NCI-H1694 treated with DMSO at 0.1 percent for 48 hours (cell line): Measurements from ENCODE around the gene BPIFB4.
"Not testable (repeated sequence)": the region's sequence is repeated elsewhere in the genome, so short reads cannot be mapped to it uniquely, and the experiment has no call there.

ENCODE experiments used
- DNase-seq: peaks from one replicate; lab custom pipeline; 2025; lab: John Stamatoyannopoulos, UW

BPIFB4 gene

DNA sequence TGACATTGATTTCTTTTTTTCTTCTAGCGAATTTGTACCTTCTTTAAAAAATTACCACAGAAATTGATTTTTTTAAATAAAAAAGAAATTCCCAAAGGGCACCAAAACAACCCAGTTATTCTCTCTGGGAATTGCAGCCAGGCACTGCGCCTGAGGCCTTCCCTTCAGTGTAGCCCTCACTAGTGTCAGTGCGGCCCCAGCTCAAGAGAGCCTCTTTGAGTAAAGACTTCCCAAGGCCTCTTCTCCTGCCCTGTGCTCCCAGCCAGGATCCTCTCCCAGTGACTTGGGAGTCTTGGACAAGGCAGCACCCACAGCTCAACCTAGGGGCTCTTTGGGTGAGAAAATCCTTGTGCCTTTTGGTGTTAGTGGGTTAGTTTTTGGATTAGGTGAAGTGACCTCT lies 41.5 kb downstream of the BPIFB4 start:
- DNase-seq = no peak

DNA sequence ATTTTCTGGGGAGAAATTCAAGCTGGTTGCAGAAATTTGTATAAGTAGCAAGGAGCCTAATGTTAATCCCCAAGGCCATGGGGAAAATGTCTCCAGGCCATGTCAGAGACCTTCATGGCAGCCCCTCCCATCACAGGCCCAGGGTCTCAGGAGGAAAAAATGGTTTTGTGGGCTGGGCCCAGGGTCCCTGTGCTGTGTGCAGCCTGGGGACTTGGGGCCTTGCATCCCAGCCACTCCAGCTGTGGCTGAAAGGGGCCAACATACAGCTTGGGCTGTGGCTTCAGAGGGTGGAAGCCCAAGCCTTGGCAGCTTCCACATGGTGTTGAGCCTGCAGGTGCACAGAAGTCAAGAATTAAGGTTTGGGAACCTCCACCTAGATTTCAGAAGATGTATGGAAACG lies 42.9 kb downstream of the BPIFB4 start:
- DNase-seq = not testable (repeated sequence)

DNA sequence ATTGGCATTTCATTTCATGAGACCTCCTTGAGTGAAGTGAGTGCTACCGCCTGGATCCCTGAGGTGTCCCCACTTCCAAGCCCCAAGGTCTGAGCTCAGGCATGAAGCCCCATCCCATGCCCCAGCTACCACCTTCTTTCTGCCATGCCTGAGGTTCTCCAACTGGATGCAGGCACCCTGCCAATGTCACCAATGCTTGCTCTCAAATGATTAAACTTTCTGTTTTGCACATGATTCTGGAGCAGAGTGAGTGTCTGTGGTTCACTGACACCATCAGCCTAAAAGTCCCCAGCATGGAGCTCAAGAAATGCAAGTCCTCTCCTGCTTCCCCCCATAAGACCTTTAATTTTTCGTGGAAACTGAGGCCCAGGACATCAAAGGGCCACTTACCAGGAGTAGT lies 44.8 kb downstream of the BPIFB4 start:
- no peak for DNase-seq

DNA sequence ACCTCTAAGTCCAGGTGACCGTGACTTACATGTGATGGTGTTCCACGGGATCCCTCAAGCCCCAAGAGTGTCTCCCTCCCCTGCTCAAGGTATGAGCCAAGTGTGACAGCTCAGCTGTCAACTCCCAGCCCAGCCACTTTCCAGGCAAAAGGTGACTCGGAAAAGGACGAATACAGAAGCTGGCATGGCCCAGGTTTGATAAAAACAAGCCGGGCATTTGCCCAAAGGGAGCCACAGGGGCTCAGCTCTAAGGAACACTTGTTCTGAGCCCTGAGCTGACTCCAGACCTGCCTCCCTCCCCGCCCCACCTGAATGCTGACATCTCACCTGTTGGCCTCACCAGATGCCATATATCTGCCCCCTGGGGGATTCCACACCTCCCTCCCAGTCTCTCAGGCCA lies 45.6 kb downstream of the BPIFB4 start:
- DNase-seq = no peak

DNA sequence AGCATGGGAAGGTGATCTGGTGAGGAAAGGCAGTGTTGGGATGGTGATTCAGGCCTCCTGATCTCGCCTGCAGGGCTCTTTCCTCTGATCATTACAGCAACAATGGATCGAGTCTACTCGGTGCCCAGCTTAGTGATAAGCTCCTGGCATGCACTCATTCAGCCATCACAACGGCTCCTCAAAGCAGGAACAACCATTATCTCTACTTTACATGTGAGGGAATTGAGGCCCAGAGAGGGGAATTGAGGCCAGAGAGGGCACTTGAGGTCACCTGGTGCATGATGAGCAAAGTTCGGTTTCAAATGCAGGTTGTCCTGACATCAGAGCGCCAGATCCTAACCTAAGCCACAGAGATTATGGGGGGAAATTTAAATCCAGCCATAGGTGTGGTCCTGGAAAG lies 46.5 kb downstream of the BPIFB4 start:
- no peak for DNase-seq

DNA sequence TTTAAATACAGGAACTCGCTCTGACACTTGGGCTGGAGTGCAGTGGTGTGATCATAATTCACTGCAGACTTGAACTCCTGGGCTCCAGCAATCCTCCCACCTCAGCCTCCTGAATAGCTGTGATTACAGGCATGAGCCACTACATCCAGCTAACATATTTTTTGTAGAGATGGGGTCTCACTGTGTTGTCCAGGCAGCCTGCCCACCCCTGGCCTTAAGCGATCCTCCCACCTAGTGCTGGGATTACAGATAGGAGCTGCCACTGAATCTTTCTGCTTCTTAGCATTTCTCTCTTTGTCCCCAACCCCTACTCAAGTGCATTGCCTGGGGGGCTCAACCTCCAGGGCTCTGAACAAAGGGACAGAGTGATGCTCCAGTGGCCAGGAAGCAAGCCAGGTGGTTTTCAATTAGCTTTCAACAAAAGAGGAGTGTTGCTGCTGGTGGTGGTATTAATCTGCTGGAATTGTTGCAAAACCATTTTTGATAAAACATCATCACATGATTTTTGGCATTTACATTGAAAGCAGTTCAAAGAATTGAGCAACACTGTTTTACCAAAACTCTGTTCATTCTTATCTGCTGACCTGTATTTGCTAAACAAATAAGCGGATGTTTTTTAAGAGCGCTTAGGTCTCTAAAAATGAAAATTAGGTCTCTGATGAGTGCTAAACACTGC lies 48.1 kb downstream of the BPIFB4 start:
- DNase-seq = no peak

DNA sequence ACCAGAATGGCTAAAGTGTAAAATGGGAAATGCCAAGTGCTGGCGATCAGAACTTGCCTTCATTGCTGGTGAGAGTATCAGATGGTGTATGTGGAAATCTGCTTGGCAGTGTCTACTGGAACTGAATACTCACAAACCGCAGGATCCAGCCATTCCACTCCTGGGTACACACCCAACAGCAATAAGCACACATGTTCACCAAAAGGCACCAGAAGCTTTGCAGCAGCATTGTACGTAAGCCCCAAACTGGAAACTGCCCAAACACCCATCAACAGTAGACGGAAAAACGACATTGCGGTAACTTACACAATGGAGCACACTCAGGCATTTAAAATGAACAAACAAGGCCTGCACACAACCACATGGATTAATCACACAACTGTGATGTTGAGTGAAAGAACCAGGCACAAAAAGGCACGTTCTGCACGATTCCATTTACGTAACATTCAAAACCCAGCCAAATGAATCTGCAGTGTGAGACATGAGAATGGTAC lies 51.2 kb downstream of the BPIFB4 start:
- DNase-seq = no peak

DNA sequence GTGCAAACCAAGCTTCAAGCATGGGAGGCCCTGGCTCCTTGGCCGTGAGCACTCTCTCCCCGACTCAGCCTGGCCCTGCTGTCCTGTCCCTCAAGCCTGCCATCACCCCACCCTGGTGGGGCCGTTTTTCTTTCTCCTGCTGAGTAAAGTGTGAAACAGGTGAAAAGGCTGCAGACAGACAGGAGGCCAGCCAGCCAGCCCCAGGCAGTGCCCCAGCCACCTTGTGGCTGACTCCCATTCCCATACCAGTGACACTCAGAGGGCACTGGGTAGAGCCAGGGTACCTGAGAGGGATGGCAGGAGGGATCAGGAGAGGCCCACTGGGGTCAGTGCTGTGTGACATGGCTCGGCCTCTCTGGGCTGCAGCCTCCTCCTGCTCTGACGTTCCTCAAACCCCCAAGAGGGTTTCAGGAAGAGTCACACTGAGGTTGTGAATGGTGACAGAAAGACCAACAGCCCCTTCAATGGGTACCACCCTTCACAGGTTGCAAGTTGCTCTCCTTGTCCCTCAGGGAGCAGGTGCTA lies 52.6 kb downstream of the BPIFB4 start:
- no peak for DNase-seq

DNA sequence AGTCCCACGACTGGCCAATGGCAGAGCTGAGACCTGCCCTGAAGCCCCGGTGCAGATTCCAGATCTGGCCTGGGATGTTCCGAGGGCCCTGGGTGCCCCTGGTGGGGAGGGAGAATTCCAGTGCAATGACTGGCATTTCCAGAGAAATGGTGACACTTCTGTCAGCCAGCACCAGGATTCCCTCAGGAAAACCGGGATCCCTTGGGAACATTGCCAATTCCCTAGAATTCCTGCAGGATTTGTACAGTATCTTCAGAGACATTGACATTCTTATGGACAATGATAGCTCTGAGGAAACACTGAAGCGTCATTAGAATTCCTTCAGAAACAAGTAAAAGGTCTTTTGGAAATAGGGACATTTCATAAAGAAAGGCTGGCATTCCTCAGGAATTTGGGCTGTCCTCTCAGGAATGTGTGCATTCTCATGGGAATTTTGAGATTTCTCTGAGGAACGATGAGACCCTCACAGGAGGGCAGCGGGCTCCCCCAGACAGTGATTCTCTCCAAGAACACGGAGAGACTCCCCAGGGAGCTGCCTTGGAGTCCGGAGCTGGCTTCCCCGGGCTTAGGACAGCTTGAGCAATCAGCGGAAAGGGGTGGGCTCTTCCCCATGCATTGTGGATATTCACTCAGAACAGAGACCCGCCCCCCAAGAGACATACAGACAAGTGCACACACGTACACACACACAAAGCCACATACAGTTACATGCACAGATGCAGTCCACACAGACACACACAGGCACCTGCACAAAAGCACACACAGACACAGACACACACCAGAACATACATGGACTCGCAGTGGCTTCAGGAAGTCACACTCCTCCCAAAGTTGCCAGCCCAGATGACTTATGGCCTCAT lies 53.3 kb downstream of the BPIFB4 start:
- DNase-seq = no peak

DNA sequence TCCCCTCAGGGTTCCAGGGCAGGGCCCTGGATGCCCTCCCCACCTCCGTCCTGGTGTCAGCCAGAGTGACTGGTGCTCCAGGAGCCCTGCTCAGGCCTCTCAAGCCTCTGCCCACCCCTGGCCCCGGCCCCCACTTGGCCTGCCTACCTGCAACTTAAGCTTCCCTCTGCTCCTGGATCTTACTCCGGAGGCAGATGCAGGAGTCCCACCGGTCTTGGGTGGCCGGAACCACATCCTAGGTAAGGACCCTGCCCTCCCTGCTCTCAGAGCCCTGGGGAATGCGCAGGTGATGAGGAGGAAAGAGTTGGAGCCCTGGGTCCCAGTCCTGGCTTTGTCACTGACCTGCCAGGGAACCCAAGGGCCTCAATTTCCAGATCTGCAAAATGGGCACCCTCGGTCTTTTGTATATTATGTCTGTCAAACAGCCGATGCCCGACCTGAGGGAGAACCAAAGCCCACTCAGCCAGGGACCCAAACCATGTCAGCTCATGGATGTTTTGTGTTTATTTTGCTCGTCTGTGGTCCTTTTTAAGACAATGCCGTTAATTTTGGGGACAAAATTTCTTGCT lies 54.0 kb downstream of the BPIFB4 start:
- no peak for DNase-seq

DNA sequence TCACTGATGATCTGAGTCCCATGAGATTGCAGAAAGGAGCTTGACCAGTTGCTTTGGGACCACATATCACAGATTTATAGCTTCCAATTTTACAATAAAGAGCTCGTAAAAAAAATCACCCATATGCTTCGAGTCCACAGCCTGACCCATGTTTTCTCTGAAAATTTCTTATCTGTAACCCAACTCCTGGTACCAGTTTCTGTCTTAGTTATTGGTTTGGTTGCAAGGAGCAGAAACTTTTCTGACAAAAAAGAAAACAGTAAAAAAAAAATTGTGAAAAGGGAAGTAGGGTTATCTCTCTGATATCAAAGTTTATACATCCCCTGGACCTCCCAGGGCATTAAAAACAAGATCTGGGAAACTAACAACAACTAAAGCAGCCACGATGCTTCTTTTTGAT lies 57.8 kb downstream of the BPIFB4 start:
- DNase-seq = no peak

DNA sequence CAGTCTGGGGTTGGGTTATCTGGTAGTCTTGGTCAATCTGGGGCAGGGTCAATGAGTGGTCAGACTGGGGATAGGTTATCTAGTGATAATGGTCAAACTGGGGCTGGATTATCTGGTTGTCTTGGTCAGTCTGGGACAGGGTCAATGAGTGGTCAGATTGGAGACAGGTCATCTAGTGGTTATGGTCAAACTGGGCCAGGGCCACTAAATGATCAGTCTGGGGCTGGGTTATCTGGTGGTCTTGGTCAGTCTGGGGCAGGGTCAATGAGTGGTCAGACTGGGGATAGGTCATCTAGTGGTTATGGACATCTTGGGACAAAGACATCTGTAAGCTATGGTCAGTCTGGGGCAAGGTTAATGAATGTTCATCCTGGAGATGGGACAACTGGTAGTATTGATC lies 60.0 kb downstream of the BPIFB4 start:
- no peak for DNase-seq

DNA sequence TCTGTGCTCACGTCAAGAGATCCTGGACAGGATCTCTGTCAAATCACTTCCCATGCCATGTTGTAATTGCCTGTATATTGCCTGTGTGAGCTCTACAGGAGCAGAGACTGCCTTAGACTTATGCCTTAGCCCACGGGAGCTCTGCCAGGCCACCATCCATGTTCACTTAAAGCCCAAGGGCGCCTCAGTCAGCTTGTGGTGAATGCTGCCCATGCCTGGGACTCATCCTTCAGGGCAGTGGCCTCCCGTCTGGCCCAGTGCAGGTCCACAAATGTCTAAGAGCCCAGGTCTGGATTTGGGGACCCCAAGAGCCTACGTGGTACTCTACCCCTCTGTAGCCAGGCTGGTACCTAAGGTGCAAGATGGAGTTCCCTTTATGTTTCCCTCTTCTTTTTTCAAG lies 66.1 kb downstream of the BPIFB4 start:
- no peak for DNase-seq

DNA sequence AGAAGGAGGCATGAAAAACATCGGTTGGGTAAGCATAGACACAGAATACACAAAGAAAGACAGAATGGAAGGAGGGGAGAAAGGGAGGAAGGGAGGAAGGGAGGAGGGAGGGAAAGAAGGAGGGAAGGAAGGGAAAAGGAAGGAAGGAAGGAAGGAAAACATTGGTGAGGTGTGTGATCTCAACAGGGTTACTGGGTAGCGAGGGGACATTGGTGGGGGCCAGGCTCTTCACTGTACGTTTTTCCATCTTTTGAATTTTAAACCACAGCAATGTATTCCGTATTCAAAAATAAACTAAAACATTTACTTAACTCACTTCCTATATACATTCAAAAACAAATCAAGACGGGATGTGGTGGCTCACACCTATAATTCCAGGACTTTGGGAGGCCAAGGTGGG lies 67.9 kb downstream of the BPIFB4 start:
- no peak for DNase-seq

DNA sequence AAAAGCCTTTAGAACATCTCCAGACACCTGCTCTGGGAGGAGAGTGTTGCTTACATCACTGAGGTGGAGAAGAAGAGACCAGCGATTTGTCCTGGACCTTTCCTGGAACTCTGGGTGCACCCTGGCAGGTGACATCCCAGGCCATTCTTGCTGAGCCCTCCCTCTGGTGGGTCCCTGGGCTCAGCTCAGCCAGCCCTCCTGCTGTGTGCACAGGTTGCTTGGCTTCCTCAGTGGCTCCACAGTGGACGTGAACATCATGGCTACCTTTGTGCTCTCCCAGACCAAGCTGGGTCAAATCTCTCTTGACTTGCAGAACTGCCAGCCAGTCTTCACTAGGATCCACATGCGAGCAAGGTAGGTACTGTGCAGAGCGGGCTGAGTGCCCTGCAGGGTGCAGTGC lies 68.6 kb downstream of the BPIFB4 start:
- DNase-seq = no peak

DNA sequence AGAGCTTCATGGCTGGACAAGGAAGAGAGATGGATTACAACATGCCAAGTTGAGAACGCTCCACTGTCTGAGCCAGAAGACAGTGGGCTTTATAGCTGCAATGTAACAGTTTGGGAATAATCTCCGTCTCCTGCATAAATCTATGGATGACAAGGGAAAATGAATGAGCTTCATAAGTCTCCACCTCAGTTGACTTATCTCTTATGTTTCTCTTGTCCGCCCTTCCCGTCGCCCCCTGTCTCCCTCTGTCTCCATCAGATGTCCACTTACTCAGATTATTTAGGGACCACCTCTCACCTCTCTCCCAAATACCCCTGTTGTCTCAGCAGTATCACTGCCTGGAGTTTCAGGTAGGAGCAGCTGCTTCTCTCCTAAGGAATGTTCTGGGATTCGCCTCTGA lies 74.8 kb downstream of the BPIFB4 start:
- no peak for DNase-seq

DNA sequence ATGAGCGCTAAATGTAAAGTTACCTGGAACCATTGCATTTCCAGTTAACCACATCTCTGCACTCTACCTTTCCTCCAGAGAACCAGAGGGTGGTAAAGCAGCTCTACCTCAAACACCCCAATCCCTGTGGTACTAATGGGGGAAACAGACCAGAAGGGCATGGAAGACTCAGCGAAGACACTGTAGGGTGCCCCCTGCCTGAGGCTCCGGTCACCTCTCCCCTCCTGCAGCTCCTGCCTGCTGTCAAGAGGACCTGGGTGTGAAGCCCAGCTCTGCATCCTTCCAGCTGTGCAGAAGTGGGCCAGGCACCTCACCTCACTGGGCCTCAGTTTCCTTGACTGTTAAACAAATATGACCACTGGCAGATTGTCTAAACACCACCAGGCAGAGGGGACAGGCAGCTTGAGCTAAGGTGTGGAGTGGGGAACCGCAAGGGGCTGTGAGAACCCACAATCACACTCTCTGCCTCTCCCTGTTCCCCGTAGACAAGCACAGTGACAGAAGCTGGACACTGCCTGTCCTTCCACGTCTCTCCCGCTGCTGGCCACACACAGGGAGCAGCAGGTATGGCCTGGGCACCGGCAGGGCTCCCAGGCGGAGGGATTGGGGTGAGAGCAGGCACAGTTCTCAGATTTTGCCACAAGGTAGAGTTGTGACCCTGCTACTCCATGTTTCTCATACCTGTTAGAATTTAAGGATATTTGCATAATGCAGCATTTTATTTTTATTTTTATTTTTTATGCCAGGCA lies 79.4 kb downstream of the BPIFB4 start:
- no peak for DNase-seq

DNA sequence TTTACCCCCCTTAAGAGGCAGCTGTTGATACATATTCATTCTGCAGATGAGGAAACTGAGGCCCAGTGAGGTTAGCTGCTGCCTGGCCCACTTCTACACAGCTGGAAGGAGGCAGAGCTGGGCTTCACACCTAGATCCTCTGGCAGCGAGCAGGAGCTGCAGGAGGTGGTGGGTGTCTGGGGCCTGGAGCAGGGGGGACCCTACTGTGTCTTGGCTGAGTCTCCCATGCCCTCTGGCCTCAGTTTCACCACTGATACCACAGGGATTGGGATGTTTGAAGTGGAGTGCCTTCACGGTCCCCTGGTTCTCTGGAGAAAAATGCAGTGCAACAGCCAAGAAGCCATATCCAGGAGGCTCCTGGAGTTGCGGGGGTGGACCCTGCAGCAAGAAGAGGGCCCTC lies 80.3 kb downstream of the BPIFB4 start:
- DNase-seq = no peak

DNA sequence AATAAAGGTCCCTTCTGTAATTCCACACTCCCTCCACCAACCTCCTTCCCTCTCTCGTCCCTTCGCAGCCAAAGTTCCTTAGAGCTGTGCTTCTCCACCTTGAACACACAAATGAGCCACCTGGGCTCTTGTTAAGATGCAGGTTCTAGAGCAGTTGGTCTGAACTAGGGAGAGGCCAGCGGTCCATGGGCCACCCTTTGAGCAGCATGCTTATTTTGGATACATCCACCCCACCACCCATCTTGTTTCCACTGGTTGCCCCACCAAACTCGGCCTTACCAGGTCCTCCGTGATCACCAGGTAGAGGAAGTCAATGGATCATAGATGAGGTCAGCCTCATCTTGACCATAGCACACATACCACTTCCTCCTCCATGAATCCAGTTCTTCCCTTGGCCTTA lies 81.2 kb downstream of the BPIFB4 start:
- no peak for DNase-seq
